Measurements from ENCODE around the gene BMAL1. TPM values are rescaled to one million over a fixed set of nuclear protein-coding genes. Genes with fewer than 3 reads are reported as not detected.

BMAL1 gene
- total and polyA plus RNA-seq, 2 of the 4 experiments (the other 2 are of a cell fraction): 8.8 to 9.9 TPM

GRCh38 chr11:13366266-13367026 lies 88.9 kb downstream of the BMAL1 start:
- Histone ChIP-seq H2BK15ac (ENCODE audit: low read depth, low read length) (no peak overlapping the region), H3K9ac (ENCODE audit: low read depth, low read length) (no peak overlapping the region), H3K4ac (ENCODE audit: low read depth, low read length) (no peak overlapping the region), H3K4me2 (ENCODE audit: low read depth, low read length) (no peak overlapping the region), H3K56ac (ENCODE audit: extremely low read depth, insufficient read depth, low read length) (no peak overlapping the region), H3K79me1 (ENCODE audit: low read depth in 1 of 2, low read length in 2 of 2) (peaks cover 0 to 8% of the 10 kb centered on the region in 2 experiments; a peak in 1 of 4 replicates), H4K20me1 (ENCODE audit: insufficient read depth, low read length) (no peaks in the 10 kb centered on the region), H3K36me3 (ENCODE audit: control insufficient read depth, insufficient read depth, low read length) (peaks cover 6% of the 10 kb centered on the region), H4K5ac (ENCODE audit: low read depth, low read length) (no peak overlapping the region), H4K91ac (ENCODE audit: insufficient read depth, low read depth, low read length) (no peak overlapping the region), H3K4me3 (ENCODE audit: insufficient read depth, low read depth, low read length) (no peak overlapping the region), H2BK5ac (ENCODE audit: low read depth, low read length, poor library complexity, severe bottlenecking) (no peak overlapping the region), H2AK9ac (replicated peaks; ENCODE audit: low read depth, low read length, poor library complexity) (peak overlapping the region; percentile 65), H2BK20ac (ENCODE audit: low read depth, low read length) (0 out of 2 replicates have a peak overlapping the region, but pooled peaks have one; percentile 20), H3K27ac (ENCODE audit: insufficient read depth, low read length) (no peak overlapping the region), H3K18ac (ENCODE audit: low read depth, low read length) (no peak overlapping the region), H3K23ac (ENCODE audit: low read depth, low read length) (no peak overlapping the region), H3K9me3 (ENCODE audit: control insufficient read depth, insufficient read depth, low read length) (no peaks in the 10 kb centered on the region), H2AFZ (replicated peaks; ENCODE audit: low read length, poor library complexity) (no peak overlapping the region), H3K14ac (replicated peaks; ENCODE audit: low read depth, low read length) (peak overlapping the region; percentile 28), H3K27me3 (ENCODE audit: control insufficient read depth, insufficient read depth, low read length) (no peaks in the 10 kb centered on the region), H2BK120ac (ENCODE audit: low read depth, low read length) (no peak overlapping the region), H2AK5ac (ENCODE audit: low read depth, low read length) (no peak overlapping the region), H3K9me1 (ENCODE audit: insufficient read depth, low read length) (peaks cover 20% of the 10 kb centered on the region), H4K8ac (ENCODE audit: low read depth in 2 of 2, low read length in 2 of 2) (no peak overlapping the region), H3K4me1 (ENCODE audit: control insufficient read depth, insufficient read depth, low read length) (peaks cover 19% of the 10 kb centered on the region)
- dilution Hi-C loops (cut with HindIII; ENCODE audit: low sequenced_read_pairs, unreplicated experiment) (no loop called here), intact Hi-C loops (cut with micrococcal nuclease) (no loop called here), in situ Hi-C loops (cut with MboI; ENCODE audit: low sequenced_read_pairs) (no loop called here)
- DNase-seq (peak; percentile 83), ATAC-seq (ENCODE audit: low read depth) (peak; percentile 40; the same call in 1 of the 2 replicates)
- POLR2A ChIA-PET (ENCODE audit: unreplicated experiment): interaction anchor here (0.6 kb wide), 1 partner anchor 114 kb away, joined by 3 read pairs; no protein-coding TSS in a partner anchor
- BruUV-seq (replicated peaks): no TSS peak
- TF ChIP-seq CEBPB (IDR thresholded peaks at IDR 0.05; ENCODE audit: low read depth, low read length) (peak; percentile 29; the same call in 1 of the 2 replicates), MAZ (IDR thresholded peaks at IDR 0.05; ENCODE audit: borderline replicate concordance, low read depth, low read length) (no peak), SMC3 (IDR thresholded peaks at IDR 0.05; ENCODE audit: low read depth, low read length) (no peak)
- CTCF ChIA-PET: interaction anchor here (1.7 kb wide), 1 partner anchor 19 kb away, joined by 5 read pairs; no protein-coding TSS in a partner anchor
- no CpG with 5 or more reads among the region's 7 CpGs for WGBS, 2 experiments (ENCODE audit: extremely low coverage in 2 of 2, insufficient read length in 1 of 2)

Measured in IMR-90 (cell line).